Trophoblast cell (in vitro differentiated cells and primary cell): ENCODE data around the gene ASAP2.

Source experiments
- DNase-seq, 2 donors: peaks; one replicate each; pipeline ENCODE4 v3.0.0-alpha.2; 2016
- H2AFZ ChIP-seq: 2 replicates; pipeline ENCODE4 v1.6.1; 2013; ENCODE audit warnings: low read length, moderate library complexity, mild to moderate bottlenecking; ENCODE audit not compliant: insufficient read depth, poor library complexity
- H2AK5ac ChIP-seq: 2 replicates; pipeline ENCODE4 v1.6.1; 2013; ENCODE audit warnings: mild to moderate bottlenecking, low read length
- H2BK120ac ChIP-seq: 2 replicates; pipeline ENCODE4 v1.6.1; 2013; ENCODE audit warnings: low read length, mild to moderate bottlenecking, moderate library complexity; ENCODE audit not compliant: insufficient read depth, poor library complexity
- H2BK12ac ChIP-seq: 2 replicates; pipeline ENCODE4 v1.6.1; 2013; ENCODE audit warnings: mild to moderate bottlenecking, low read length, moderate library complexity
- H2BK5ac ChIP-seq: 2 replicates; pipeline ENCODE4 v1.6.1; 2013; ENCODE audit warnings: low read length, low read depth, moderate library complexity, mild to moderate bottlenecking; ENCODE audit not compliant: poor library complexity
- H3K14ac ChIP-seq: 2 replicates; pipeline ENCODE4 v1.6.1; 2013; ENCODE audit warnings: mild to moderate bottlenecking, low read length
- H3K18ac ChIP-seq: 2 replicates; pipeline ENCODE4 v1.6.1; 2013; ENCODE audit warnings: mild to moderate bottlenecking, low read length
- H3K23ac ChIP-seq: 2 replicates; pipeline ENCODE4 v1.6.1; 2013; ENCODE audit warnings: low read length
- H3K27ac ChIP-seq: 2 replicates; pipeline ENCODE4 v1.5.1; 2013; ENCODE audit warnings: low read depth, mild to moderate bottlenecking, inconsistent platforms, low read length, moderate library complexity
- H3K27me3 ChIP-seq: 2 replicates; pipeline ENCODE4 v1.6.1; 2013; ENCODE audit warnings: inconsistent platforms, mild to moderate bottlenecking, low read length, moderate library complexity; ENCODE audit not compliant: insufficient read depth
- H3K36me3 ChIP-seq, 2 experiments: 1 replicate in 1 of 2; 2 replicates in 1 of 2; pipeline ENCODE4 v1.6.1; 2013; ENCODE audit warnings: low read length in 2 of 2, mild to moderate bottlenecking in 2 of 2, moderate library complexity in 1 of 2; ENCODE audit not compliant: insufficient read depth in 2 of 2, control insufficient read depth in 1 of 2
- H3K4ac ChIP-seq: 2 replicates; pipeline ENCODE4 v1.6.1; 2013; ENCODE audit warnings: low read depth, mild to moderate bottlenecking, low read length, moderate library complexity
- H3K4me1 ChIP-seq, 2 experiments: 1 replicate in 1 of 2; 2 replicates in 1 of 2; pipeline ENCODE4 v1.6.1; 2013; ENCODE audit warnings: low read length in 2 of 2, mild to moderate bottlenecking in 2 of 2, moderate library complexity in 1 of 2; ENCODE audit not compliant: insufficient read depth in 2 of 2, control insufficient read depth in 1 of 2
- H3K4me2 ChIP-seq: 2 replicates; pipeline ENCODE4 v1.6.1; 2013; ENCODE audit warnings: inconsistent platforms, mild to moderate bottlenecking, low read length, moderate library complexity
- H3K4me3 ChIP-seq: 2 replicates; pipeline ENCODE4 v1.5.1; 2013; ENCODE audit warnings: mild to moderate bottlenecking, low read depth, low read length, inconsistent platforms
- H3K79me1 ChIP-seq: one replicate; pipeline ENCODE4 v1.6.1; 2013; ENCODE audit warnings: low read length
- H3K79me2 ChIP-seq: 2 replicates; pipeline ENCODE4 v1.6.1; 2013; ENCODE audit warnings: low read length, mild to moderate bottlenecking; ENCODE audit not compliant: control insufficient read depth, insufficient read depth, poor library complexity
- H3K9ac ChIP-seq: 2 replicates; pipeline ENCODE4 v1.6.1; 2013; ENCODE audit warnings: mild to moderate bottlenecking, low read length
- H3K9me3 ChIP-seq: 2 replicates; pipeline ENCODE4 v1.6.1; 2013; ENCODE audit warnings: low read depth, mild to moderate bottlenecking, control low read depth, inconsistent platforms, low read length; ENCODE audit not compliant: insufficient read depth
- H4K12ac ChIP-seq: 2 replicates; pipeline ENCODE4 v1.6.1; 2013; ENCODE audit warnings: low read depth, mild to moderate bottlenecking, low read length, moderate library complexity
- H4K8ac ChIP-seq: 2 replicates; pipeline ENCODE4 v1.6.1; 2013; ENCODE audit warnings: low read depth, mild to moderate bottlenecking, low read length, moderate library complexity
- H4K91ac ChIP-seq: one replicate; pipeline ENCODE4 v1.6.1; 2013; ENCODE audit warnings: low read depth, mild to moderate bottlenecking, low read length, moderate library complexity
- WGBS: extraction: QIAGEN DNeasy Blood & Tissue Kit; methylation state at CpG from one replicate; pipeline ENCODE4 v1.1.7; 2013; ENCODE audit warnings: missing lambda C conversion rate; ENCODE audit not compliant: insufficient read length, insufficient coverage; ENCODE audit errors: extremely low coverage; 5-methylcytosine and 5-hydroxymethylcytosine counted together

ASAP2 gene

GRCh38 chr2:9343524-9343923 is 136.9 kb downstream of the ASAP2 start:
- Histone ChIP-seq H3K4ac (no peak overlapping the region), H2BK5ac (no peak overlapping the region), H3K79me2 (no peaks in the 10 kb centered on the region), H3K4me1 (peaks cover 6 to 15% of the 10 kb centered on the region in 2 experiments), H3K9me3 (no peaks in the 10 kb centered on the region), H4K91ac (no peak overlapping the region), H4K12ac (no peak overlapping the region), H3K27me3 (no peaks in the 10 kb centered on the region), H3K9ac (no peak overlapping the region), H3K18ac (no peak overlapping the region), H3K4me3 (no peak overlapping the region), H2AK5ac (no peak overlapping the region), H3K23ac (no peak overlapping the region), H3K4me2 (no peak overlapping the region), H3K27ac (no peak overlapping the region), H4K8ac (no peak overlapping the region), H2BK12ac (no peak overlapping the region), H2AFZ (no peak overlapping the region), H3K14ac (no peak overlapping the region), H3K36me3 (peaks cover 10 to 23% of the 10 kb centered on the region in 2 experiments), H3K79me1 (no peaks in the 10 kb centered on the region), H2BK120ac (no peak overlapping the region)
- DNase-seq = peak in 1 of 2 donors; percentile 23
- no CpG with 5 or more reads among the region's 7 CpGs for WGBS

DNA sequence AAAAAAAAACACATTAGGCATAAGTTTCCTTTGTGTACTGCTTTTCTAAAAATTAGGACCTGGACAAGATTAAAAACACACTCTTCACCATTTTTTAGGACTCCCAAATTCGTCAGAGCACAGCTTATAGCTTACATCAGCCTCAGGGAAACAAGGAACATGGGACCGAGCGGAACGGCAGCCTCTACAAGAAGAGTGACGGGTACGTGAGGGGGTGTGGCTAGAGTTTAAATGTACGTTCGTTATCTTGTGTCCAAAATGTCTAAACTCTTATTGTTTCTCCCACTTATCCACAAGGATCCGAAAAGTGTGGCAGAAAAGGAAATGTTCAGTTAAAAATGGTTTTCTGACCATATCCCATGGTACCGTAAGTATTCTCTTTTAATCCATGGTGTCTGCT is 137.8 kb downstream of the ASAP2 start:
- Histone ChIP-seq H2AFZ (no peak overlapping the region), H2BK120ac (no peak overlapping the region), H3K9me3 (no peaks in the 10 kb centered on the region), H4K8ac (no peak overlapping the region), H3K23ac (no peak overlapping the region), H4K91ac (no peak overlapping the region), H3K27ac (no peak overlapping the region), H4K12ac (no peak overlapping the region), H3K27me3 (no peaks in the 10 kb centered on the region), H3K4me1 (peaks cover 2 to 11% of the 10 kb centered on the region in 2 experiments), H2AK5ac (no peak overlapping the region), H3K4me3 (no peak overlapping the region), H3K4ac (no peak overlapping the region), H3K18ac (no peak overlapping the region), H3K79me1 (no peaks in the 10 kb centered on the region), H2BK5ac (no peak overlapping the region), H3K9ac (no peak overlapping the region), H3K36me3 (peaks cover 10 to 20% of the 10 kb centered on the region in 2 experiments), H2BK12ac (no peak overlapping the region), H3K4me2 (no peak overlapping the region), H3K79me2 (no peaks in the 10 kb centered on the region), H3K14ac (no peak overlapping the region)
- no peak for DNase-seq
- WGBS = no CpG with 5 or more reads among the region's 10 CpGs

DNA sequence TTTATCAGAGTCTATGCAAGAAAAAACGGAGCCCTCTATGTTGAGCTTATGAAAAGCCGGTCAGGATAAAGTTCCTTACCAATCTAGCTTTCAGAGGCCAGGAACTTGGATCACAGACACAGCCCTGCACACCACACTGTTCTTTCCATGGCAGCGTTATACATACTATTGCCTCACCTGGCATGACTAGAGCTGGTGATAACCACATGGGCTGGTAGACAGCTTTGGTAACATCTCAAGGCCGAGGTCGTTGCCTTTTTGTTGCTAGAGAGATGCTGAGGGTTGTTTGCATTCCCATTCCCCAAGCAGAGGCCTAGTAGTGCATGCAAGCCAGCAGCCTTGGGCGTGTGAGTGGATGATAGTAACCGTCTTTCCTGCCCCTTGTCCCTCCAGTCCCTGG is 138.7 kb downstream of the ASAP2 start:
- Histone ChIP-seq H3K9ac (no peak overlapping the region), H2AFZ (no peak overlapping the region), H3K4ac (no peak overlapping the region), H3K4me2 (no peak overlapping the region), H3K27ac (no peak overlapping the region), H4K8ac (no peak overlapping the region), H3K4me3 (no peak overlapping the region), H4K91ac (no peak overlapping the region), H3K9me3 (no peaks in the 10 kb centered on the region), H2BK5ac (no peak overlapping the region), H3K36me3 (peaks cover 10 to 21% of the 10 kb centered on the region in 2 experiments), H3K14ac (no peak overlapping the region), H2AK5ac (no peak overlapping the region), H3K4me1 (peaks cover 0 to 7% of the 10 kb centered on the region in 2 experiments), H3K27me3 (no peaks in the 10 kb centered on the region), H3K18ac (no peak overlapping the region), H2BK12ac (no peak overlapping the region), H3K79me2 (no peaks in the 10 kb centered on the region), H3K79me1 (no peaks in the 10 kb centered on the region), H4K12ac (no peak overlapping the region), H2BK120ac (no peak overlapping the region), H3K23ac (no peak overlapping the region)
- DNase-seq = no peak
- WGBS = no CpG with 5 or more reads among the region's 7 CpGs

- Histone ChIP-seq H2BK120ac (no peak overlapping the region), H4K12ac (no peak overlapping the region), H3K14ac (no peak overlapping the region), H3K9me3 (no peaks in the 10 kb centered on the region), H3K79me1 (no peaks in the 10 kb centered on the region), H2AK5ac (no peak overlapping the region), H4K8ac (no peak overlapping the region), H3K36me3 (peaks cover 14 to 28% of the 10 kb centered on the region in 2 experiments), H3K27ac (no peak overlapping the region), H2BK12ac (no peak overlapping the region), H2AFZ (no peak overlapping the region), H3K18ac (no peak overlapping the region), H3K9ac (no peak overlapping the region), H3K79me2 (no peaks in the 10 kb centered on the region), H2BK5ac (no peak overlapping the region), H3K4me3 (no peak overlapping the region), H3K4me2 (no peak overlapping the region), H3K4me1 (peaks cover 0 to 4% of the 10 kb centered on the region in 2 experiments), H4K91ac (no peak overlapping the region), H3K27me3 (no peaks in the 10 kb centered on the region), H3K23ac (no peak overlapping the region), H3K4ac (no peak overlapping the region)
- DNase-seq = no peak
- no CpG with 5 or more reads among the region's 10 CpGs for WGBS
Observed at GRCh38 chr2:9345997-9346396, 139.4 kb downstream of the ASAP2 start.
